CD4-positive, alpha-beta T cell treated with Interleukin-10 for 1 hour (primary cell): ENCODE measurements around the gene SLC25A26.

ENCODE experiments used
- DNase-seq: peaks from one replicate; pipeline ENCODE4 v3.0.0-alpha.2; 2020

SLC25A26 gene

DNA sequence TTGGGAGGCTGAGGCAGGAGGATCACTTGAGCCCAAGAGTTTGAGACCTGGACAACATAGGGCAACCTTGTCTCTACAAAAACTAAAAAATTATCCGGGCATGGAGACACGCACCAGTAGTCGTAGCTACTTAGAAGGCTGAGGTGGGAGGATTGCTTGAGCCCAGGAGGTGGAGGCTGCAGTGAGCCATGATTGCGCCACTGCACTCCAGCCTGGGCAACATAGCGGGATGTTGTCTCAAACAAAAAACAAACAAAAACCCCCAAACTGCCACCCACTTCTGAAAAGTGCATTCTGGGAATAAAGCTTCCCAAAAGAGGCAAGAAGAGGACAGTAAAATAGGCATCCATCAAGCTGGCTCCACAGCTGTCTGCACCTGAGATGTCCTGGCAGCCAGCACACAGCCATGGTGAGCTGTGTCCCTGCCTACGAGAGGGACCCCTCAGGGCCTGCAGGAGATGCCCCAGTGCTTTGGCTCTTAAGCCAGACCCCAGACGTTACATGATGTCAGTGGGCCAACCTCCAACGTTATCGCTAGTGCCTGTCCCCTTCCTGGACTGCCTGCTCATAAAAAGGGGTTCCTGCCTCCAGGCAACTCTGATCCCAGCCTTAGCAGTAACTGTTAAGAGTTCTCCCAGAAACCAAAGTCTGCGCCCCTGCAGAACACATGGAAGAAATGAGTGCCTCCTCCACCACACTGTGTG, 178.9 kb downstream of the SLC25A26 start:
- DNase-seq: no peak

- no peak for DNase-seq
Observed at GRCh38 chr3:66400411-66401156, 179.8 kb downstream of the SLC25A26 start.

DNA sequence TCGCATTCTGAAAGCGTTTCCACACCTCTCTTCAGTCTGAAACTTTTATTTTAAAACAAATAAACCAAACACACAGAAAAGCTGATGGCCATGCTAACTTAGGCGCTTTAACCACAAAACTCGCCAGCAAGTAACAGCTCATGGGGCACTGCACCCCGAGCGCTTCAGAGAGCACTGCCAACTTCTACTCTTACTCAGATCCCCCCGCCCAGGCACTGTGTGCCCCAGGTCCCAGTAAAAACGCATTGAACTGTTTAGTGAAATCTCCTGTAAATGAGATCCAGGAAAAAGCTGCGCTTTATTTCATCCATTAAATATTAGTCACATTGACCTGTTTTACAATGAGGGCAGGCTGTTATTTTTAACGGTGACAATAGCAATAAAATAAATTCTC, 180.4 kb downstream of the SLC25A26 start:
- no peak for DNase-seq

GRCh38 chr3:66401675-66402491, 181.1 kb downstream of the SLC25A26 start:
- no peak for DNase-seq

DNA sequence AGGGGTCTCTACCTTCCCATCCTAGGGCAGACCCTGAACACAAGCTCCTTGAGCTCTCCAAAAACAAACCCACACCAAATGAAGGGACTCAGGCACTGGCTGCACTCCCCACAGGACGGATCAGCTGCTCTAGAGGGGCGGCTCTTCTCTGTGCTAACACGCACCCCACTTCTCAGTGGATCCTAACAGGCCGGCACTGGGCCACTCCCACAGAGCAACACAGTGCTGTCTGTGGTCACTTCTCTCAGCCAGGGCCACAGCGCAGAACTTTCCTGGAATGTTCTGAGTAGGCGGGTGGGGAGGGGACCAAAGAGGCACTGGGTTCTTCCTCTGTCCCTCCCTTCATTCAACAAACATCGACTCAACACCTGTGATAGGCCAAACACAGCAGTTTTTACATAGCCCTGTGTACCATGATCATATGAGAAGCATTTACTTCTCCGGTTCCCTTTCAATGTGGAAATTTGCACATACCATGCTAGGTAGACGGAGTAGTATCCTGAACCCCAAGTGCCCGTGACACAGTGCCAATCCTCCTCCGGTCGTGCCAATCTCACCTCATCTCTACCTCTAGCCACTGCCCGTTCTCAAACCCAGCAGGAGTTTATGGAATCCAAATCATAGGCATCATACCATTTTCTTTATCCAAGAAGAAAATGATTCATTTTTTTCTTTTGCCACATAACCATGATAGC, 181.9 kb downstream of the SLC25A26 start:
- no peak for DNase-seq

DNA sequence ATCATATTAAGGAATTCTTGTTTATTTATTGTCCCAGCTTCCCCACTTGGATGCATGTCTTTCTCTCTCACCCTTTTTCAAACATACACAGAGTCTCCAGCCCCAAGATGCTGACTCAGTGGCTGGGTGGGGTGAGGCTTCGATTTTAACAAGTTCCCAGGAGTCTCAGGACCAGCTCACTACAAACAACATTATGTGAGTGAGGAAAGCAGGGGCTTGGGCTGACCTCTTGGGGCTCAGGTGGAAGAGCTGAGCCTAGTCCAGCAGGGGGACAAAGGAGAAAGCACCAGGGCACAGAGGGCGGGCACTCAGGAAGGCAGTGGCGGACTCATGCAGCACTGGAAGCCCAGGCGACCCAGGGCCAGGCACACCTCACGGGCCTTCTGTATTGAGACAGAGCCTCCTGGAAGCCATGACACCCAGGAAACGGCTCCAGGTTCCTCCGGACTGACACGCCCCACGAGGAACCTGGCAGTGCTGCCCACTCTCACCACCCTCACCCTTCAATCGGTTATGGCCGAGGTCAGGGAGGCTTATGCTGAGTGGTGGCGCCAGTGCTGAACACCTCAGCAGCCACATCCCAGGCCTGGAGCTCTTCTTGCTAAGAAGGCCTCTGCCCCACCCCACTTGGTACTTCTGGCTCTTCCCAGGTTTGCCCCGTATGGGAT, 182.7 kb downstream of the SLC25A26 start:
- DNase-seq: no peak

DNA sequence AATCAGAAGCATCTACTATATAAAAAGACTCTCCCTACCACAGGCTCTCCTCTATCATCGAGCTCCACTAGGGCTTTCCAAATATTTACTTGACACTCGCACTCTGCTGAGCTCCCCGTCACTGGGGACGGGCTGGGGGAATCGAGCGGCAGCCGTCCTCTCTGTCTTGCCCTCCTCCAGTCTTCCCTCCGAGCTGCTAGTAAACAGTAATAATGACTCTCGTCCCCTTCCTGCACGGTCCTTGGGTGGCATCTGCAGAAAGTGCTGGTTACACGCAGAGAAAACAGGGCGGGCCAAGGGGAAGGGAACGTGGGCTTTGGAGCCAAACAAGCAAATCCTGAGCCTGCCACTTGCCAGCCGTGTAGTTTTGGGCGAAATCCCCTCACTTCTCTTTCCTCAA, 183.4 kb downstream of the SLC25A26 start:
- no peak for DNase-seq

- no peak for DNase-seq
Observed at GRCh38 chr3:66404903-66405700, 184.3 kb downstream of the SLC25A26 start.

GRCh38 chr3:66405701-66406091, 184.9 kb downstream of the SLC25A26 start:
- DNase-seq: no peak

DNA sequence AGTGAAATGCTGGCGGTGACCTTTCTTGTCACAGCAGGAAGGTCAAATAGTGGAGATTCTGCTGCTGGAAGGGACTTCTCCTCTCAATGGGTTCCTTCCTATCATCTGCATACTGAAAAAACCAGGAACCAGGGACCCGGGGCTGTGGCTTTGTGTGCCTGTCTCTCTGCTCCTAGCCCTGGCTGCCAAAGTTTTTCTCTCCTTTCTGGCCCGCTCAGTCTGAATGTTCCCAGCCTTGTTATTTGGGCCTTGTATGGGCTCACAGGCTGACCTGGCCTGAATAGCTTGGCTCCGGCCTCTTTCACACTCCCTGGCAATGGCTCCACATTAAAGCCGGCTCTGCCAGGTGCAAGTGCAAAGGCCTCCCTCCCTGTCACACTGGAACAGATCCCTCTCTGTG, 185.4 kb downstream of the SLC25A26 start:
- no peak for DNase-seq

- no peak for DNase-seq
Observed at GRCh38 chr3:66406831-66407610, 186.2 kb downstream of the SLC25A26 start.

DNA sequence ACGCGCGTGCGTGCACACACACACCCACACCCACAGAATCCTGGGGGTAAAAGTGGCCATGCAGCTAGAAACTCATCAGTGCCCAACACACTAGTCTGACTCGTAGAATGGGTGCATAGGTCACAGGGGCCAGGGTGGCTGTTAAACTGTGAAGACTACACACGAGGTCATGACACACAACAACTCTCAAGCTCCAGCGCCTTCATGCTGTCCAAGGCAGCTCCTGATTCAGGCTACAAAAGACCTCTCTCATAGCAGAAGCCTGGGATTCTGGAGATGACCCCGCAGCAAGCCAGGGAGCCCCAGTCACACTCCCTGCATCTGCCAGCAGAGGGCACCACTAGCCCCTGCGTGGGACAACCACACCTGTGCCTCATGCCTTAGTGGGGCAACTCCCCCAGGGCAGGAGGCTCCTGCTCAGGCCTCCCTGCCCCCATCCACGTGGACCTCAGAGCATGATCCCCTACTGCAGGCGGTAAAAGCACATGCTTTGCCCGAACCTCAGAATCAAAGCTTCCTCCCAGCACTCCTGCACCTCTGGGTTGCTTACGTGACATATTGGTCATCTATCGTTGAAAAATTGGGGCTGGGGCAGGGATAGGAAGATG, 186.9 kb downstream of the SLC25A26 start:
- DNase-seq: peak; percentile 75

- no peak for DNase-seq
Observed at GRCh38 chr3:66409771-66410754, 189.3 kb downstream of the SLC25A26 start.

- no peak for DNase-seq
Observed at GRCh38 chr3:66410976-66411375, 190.2 kb downstream of the SLC25A26 start.

- DNase-seq: no peak
Observed at GRCh38 chr3:66411474-66411873, 190.7 kb downstream of the SLC25A26 start.

GRCh38 chr3:66411961-66412887, 191.4 kb downstream of the SLC25A26 start:
- no peak for DNase-seq

- DNase-seq: no peak
Observed at GRCh38 chr3:66413151-66413751, 192.4 kb downstream of the SLC25A26 start.
